ENCODE measurements around the gene WSCD2. TPM values are rescaled to one million over a fixed set of nuclear protein-coding genes. Genes with fewer than 3 reads are reported as not detected.

The WSCD2 gene
- total RNA-seq, 3 donors from 2014 or later: 0.53 to 2.0 (median 0.72) TPM

DNA sequence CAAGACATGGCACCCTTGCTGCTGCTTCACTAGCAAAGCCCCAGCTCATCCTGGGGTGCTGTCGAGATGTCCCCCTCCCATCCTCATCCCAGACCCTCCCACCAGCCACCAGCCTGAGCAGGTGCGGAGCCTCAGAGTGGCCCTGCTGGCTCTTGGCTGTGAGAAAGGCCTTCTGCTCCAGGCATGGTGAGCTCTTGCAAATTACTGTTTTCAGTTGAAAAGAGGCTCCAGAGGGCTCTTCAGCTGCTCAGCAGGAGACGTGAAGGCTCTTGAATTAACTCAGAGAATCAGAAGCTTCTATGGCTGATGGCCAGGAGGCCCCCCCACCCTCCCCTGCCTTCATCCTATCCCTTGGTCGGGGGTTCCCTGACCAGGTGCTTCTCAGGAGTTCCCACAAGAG lies 44.1 kb downstream of the WSCD2 start:
- no peaks in the 10 kb centered on the region for H3K9me3 ChIP-seq
- no peaks in the 10 kb centered on the region for H3K36me3 ChIP-seq (ENCODE audit: low read depth)
- no peak for ATAC-seq
- no peak for DNase-seq
- H3K4me1 ChIP-seq (ENCODE audit: low read depth): no peaks in the 10 kb centered on the region
- intact Hi-C loops (cut with DNase I, micrococcal nuclease): no loop called here
- no peak for TF ChIP-seq CTCF (IDR thresholded peaks at IDR 0.05)
- no peak overlapping the region for H3K4me3 ChIP-seq

DNA sequence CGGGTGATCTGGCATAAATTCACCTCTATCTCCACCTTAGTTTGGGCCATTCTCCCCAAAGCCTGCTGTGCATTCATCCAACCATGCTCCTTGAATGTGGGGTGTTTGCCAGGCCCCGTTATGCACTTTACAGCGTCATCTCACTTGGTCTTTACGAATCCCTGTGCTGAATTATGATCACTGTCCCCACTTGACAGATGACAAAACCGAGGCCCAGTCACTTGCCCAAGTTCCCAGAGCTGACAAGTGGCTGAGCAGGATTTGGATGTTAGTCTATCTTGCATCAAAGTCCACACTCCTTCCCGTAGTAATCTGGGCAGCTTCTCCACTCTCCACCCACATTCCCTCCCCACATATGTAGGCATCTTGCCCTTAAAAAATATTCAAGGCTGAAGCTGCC lies 44.8 kb downstream of the WSCD2 start:
- ATAC-seq: no peak
- no peak overlapping the region for H3K4me3 ChIP-seq
- intact Hi-C loops (cut with DNase I, micrococcal nuclease): no loop called here

GRCh38 chr12:108174641-108175040 lies 45.6 kb downstream of the WSCD2 start:
- ATAC-seq: no peak
- H3K4me1 ChIP-seq (ENCODE audit: low read depth): no peaks in the 10 kb centered on the region
- no peak for TF ChIP-seq CTCF (IDR thresholded peaks at IDR 0.05)
- H3K9me3 ChIP-seq: no peaks in the 10 kb centered on the region
- H3K36me3 ChIP-seq (ENCODE audit: low read depth): no peaks in the 10 kb centered on the region
- no peak for DNase-seq
- H3K4me3 ChIP-seq: no peak overlapping the region
- intact Hi-C loops (cut with DNase I, micrococcal nuclease): no loop called here

More for the DNA sequence above, 44.8 kb downstream of the WSCD2 start:
- Histone ChIP-seq H3K36me3 (ENCODE audit: low read depth) (no peaks in the 10 kb centered on the region), H3K9me3 (no peaks in the 10 kb centered on the region), H3K4me1 (ENCODE audit: low read depth) (no peaks in the 10 kb centered on the region)
- no peak for DNase-seq
- TF ChIP-seq CTCF (IDR thresholded peaks at IDR 0.05): no peak

- Histone ChIP-seq H3K9me3 (no peaks in the 10 kb centered on the region), H3K36me3 (ENCODE audit: low read depth) (no peaks in the 10 kb centered on the region), H3K4me3 (no peak overlapping the region), H3K4me1 (ENCODE audit: low read depth) (no peaks in the 10 kb centered on the region)
- intact Hi-C loops (cut with DNase I, micrococcal nuclease): no loop called here
- TF ChIP-seq CTCF (IDR thresholded peaks at IDR 0.05): no peak
- DNase-seq (no peak), ATAC-seq (no peak)
Observed at GRCh38 chr12:108175310-108175709, 46.2 kb downstream of the WSCD2 start.

GRCh38 chr12:108176292-108176691 lies 47.2 kb downstream of the WSCD2 start:
- DNase-seq: no peak
- Histone ChIP-seq H3K4me1 (ENCODE audit: low read depth) (no peaks in the 10 kb centered on the region), H3K36me3 (ENCODE audit: low read depth) (no peaks in the 10 kb centered on the region), H3K9me3 (no peaks in the 10 kb centered on the region), H3K4me3 (no peak overlapping the region)
- no peak for ATAC-seq
- intact Hi-C loops (cut with DNase I, micrococcal nuclease): no loop called here
- no peak for TF ChIP-seq CTCF (IDR thresholded peaks at IDR 0.05)

DNA sequence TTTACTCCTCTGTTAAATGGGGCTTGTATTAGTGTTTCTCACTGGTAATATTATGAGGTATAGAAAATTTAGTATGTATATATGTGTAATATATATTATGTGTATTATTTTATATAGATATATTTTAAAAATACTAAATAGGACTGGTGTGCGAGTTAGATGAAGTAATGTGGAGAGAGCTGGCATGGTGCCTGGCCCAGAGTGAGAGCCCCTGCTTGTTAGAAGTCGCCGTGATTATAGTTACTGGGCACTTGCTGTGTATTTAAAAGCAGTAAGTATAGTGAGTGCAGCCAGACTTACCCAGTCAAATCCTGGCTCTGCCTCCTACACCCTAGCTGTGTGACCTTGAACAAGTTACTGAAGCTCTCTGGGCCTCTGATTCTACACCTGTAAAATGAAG lies 48.0 kb downstream of the WSCD2 start:
- DNase-seq: no peak
- intact Hi-C loops (cut with DNase I, micrococcal nuclease): no loop called here
- TF ChIP-seq CTCF (IDR thresholded peaks at IDR 0.05): no peak

More for the DNA sequence above, 48.0 kb downstream of the WSCD2 start:
- ATAC-seq: no peak
- H3K4me1 ChIP-seq (ENCODE audit: low read depth): no peaks in the 10 kb centered on the region
- no peak overlapping the region for H3K4me3 ChIP-seq
- H3K9me3 ChIP-seq: no peaks in the 10 kb centered on the region
- no peaks in the 10 kb centered on the region for H3K36me3 ChIP-seq (ENCODE audit: low read depth)

Data from mucosa of descending colon (tissue), 3 donors.